CD1c-positive myeloid dendritic cell (primary cell): ENCODE results near the gene PDS5B.
"Not testable (repeated sequence)": the region's sequence is repeated elsewhere in the genome, so short reads cannot be mapped to it uniquely, and the experiment has no call there.

Experiments
- DNase-seq: peaks from one replicate; pipeline ENCODE4 v3.0.0-alpha.2; 2016; ENCODE audit errors: extremely low spot score

Gene PDS5B

GRCh38 chr13:32647926-32648325, 61.7 kb downstream of the PDS5B start:
- DNase-seq = no peak

GRCh38 chr13:32650705-32651311, 64.6 kb downstream of the PDS5B start:
- peak; percentile 65 for DNase-seq

GRCh38 chr13:32657309-32657708, 71.1 kb downstream of the PDS5B start:
- no peak for DNase-seq

GRCh38 chr13:32659736-32660135, 73.5 kb downstream of the PDS5B start:
- DNase-seq = no peak

GRCh38 chr13:32660227-32660626, 74.0 kb downstream of the PDS5B start:
- no peak for DNase-seq

GRCh38 chr13:32661685-32662084, 75.4 kb downstream of the PDS5B start:
- DNase-seq = no peak

- no peak for DNase-seq
These were observed 77.4 kb downstream of the PDS5B start for GRCh38 chr13:32663660-32664059.

GRCh38 chr13:32666990-32667571, 80.8 kb downstream of the PDS5B start:
- no peak for DNase-seq

GRCh38 chr13:32669030-32669646, 82.9 kb downstream of the PDS5B start:
- DNase-seq = peak; percentile 64

GRCh38 chr13:32674503-32674902, 88.3 kb downstream of the PDS5B start:
- DNase-seq = no peak

GRCh38 chr13:32676242-32676641, 90.0 kb downstream of the PDS5B start:
- DNase-seq = no peak

GRCh38 chr13:32682130-32682529, 95.9 kb downstream of the PDS5B start:
- DNase-seq = no peak

- no peak for DNase-seq
These were observed 96.5 kb downstream of the PDS5B start for GRCh38 chr13:32682740-32683139.

GRCh38 chr13:32687275-32687674, 101.0 kb downstream of the PDS5B start:
- no peak for DNase-seq

- DNase-seq = no peak
These were observed 109.5 kb downstream of the PDS5B start for GRCh38 chr13:32695602-32696250.

GRCh38 chr13:32707471-32707870, 121.2 kb downstream of the PDS5B start:
- DNase-seq = no peak

GRCh38 chr13:32713397-32713796, 127.1 kb downstream of the PDS5B start:
- no peak for DNase-seq

GRCh38 chr13:32716201-32716600, 129.9 kb downstream of the PDS5B start:
- not testable (repeated sequence) for DNase-seq

- no peak for DNase-seq
These were observed 133.8 kb downstream of the PDS5B start for GRCh38 chr13:32720026-32720425.

GRCh38 chr13:32721131-32722034, 135.1 kb downstream of the PDS5B start:
- not testable (repeated sequence) for DNase-seq

- DNase-seq = no peak
These were observed 136.1 kb downstream of the PDS5B start for GRCh38 chr13:32722340-32722739.

GRCh38 chr13:32723987-32724386, 137.7 kb downstream of the PDS5B start:
- no peak for DNase-seq
